ENCODE data around the gene CBL.
A peak's percentile ranks its signal among the peaks of the same experiment; 100 is the strongest.
"Not testable (repeated sequence)": the region's sequence is repeated elsewhere in the genome, so short reads cannot be mapped to it uniquely, and the experiment has no call there.

Gene CBL

DNA sequence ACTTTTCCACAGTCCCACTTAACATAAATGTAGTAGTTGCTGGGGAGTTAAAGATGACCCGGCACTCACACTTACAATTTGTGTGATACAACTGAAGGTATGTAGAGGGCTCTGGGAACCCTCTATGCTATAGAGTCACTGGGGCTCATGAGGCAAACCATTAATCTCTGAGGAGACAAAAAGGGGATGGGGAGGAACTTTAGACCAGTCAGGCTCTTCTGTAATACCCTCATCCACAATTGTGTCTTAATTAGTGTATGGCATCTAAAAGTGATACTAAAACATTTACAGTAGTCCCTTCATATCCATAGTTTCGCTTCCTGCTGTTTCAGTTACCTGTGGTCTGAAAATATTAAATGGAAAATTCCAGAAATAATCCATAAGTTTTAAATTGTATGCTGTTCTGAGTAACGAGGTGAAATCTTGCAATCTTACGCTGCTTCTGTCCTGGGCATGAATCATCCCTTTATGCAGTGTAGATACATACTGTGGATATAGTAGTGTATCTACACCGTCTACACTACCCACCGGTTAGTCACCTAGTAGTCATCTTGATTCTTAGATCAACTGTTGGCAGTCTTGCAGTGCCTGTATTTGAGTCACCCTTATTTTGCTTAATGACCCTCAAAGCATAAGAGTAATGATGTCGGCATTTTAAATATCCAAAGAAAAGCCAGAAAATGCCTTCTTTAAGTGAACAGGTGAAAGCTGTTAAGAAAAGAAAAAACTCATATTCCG, 12.2 kb downstream of the CBL start:
- peak; percentile 50 for DNase-seq (ENCODE audit: low read depth)

DNA sequence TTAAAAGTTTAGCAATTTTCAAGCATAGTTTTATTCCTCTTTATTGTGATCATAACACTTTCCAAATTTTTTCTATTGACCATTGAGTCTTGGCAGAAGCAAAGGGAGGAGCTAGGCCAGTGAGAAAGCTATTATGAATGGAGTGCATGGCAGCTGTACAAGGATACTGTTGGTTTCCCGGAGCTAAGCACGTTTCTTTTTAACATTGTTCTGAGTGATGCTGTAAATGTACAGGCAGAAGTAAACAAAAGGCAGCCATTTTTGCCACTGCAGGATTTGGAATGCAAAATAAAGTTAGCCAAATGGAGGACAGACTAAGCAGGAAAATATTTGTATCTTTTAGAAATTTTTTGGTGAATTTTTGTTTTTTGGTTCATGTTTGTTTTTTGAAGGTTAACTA, 16.2 kb downstream of the CBL start:
- no peak for DNase-seq (ENCODE audit: low read depth)

DNA sequence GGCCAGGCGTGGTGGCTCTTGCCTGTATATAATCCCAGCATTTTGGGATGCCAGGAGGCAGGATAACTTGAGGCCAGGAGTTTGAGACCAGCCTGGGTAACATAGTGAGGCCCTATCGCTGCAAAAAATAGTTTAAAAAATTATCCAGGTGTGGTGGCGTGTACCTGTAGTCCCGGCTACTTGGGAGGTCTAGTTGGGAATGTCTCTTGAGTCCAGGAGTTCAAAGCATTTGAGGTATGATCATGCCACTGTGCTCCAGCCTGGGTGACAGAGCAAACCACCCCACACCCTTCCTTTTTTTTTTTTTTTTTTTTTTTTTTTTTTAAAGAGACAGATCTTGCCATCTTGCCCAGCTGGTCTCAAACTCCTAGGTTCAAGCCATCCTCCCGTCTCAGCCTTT, 16.8 kb downstream of the CBL start:
- DNase-seq (ENCODE audit: low read depth), result no peak

DNA sequence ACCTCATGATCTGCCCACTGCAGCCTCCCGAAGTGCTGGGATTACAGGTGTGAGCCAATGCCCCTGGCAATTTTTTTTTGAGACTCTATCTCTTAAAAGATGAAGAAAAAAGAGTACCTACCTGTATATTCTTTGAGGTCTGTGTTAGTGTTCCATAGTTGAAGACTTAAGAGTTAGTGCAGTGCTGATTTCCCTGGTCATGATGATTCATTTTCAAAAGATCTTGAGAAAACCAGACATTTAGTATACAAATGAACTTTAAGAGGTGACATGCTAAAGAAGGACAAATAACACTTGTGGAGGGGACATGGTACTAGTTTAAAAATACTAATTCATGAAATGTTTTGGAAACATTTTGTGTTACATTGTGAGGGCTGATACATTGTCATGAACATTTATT, 17.7 kb downstream of the CBL start:
- DNase-seq (ENCODE audit: low read depth), result no peak

DNA sequence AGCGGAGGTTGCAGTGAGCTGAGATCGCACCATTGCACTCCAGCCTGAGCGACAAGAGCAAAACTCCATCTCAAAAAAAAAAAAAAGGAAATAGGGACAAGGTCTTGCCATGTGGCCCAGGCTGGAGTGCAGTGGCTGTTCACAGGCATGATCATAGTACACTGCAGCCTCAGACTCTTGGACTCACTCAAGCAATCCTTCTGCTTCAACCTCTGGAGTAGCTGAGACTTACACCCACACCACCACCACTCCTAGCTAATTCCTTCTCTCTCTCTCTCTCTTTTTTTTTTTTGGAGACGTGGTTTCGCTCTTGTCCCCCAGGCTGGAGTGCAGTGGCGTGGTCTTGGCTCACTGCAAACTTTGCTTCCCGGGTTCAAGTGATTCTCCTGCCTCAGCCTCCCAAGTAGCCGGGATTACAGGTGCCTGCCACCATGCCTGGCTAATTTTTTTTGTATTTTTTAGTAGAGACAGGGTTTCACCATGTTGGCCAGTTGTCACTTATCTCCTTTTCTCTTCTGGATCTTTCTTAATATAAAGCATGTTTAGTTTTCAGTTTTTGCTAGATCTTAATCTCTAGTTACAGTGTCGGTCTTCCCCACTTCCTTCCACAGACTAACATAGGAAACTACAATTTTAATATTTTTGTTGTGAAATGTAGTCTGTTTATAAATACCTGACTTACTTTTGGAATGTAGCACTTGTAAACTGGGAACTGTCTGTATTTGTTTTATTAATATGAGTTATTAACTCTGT, 22.6 kb downstream of the CBL start:
- DNase-seq (ENCODE audit: low read depth), result not testable (repeated sequence)

DNA sequence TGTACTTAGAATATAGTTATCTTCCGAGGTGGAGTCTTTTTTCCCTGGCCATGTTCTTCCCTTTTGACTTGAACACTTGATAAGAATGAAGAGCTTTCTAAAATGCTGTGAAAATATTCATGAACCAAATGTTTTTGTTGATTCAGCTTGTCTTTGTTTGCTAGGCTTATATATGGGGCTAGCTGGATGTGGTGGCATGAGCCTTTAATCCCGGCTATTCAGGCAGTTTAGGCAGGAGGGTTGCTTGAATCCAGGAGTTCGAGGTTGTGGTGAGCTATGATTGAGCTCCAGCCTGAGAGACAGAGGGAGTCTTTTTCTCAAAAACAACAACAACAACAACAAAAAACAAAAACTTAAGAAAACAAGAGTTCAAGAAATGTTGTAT, 23.1 kb downstream of the CBL start:
- no peak for DNase-seq (ENCODE audit: low read depth)

DNA sequence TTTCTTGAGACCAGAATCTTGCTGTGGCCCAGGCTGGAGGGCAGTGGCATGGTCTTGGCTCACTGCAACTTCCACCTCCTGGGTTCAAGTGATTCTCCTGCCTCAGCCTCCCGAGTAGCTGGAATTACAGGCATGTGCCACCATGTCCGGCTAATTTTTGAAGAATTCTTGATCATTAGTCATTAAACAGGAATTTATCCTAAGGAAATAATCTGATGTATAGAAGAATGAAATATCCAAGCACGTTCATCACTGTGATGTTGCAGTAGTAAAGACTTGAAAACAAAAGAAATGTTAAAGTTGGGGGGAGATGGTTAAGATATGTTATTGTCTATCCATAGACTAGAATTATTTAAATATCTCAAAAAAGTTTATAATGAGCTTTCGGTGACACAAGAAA, 23.6 kb downstream of the CBL start:
- DNase-seq (ENCODE audit: low read depth), result no peak

DNA sequence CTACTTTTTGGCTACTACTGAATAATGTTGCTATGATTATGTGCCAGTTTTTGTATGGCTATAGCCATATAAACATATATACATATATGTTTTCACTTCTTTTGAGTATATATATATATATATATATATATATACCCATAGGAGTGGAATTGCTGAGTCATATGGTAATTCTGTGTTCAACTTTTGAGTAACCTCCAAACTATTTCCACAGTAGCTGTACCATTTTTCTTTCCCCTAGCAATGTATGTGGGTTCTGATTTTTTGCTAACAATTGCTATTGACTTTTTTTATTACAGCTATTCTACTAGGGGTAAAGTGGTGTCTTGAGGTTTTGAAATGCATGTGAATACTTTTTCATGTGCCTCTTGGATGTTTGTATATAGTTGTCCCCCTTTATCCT, 30.4 kb downstream of the CBL start:
- DNase-seq (ENCODE audit: low read depth), result no peak

DNA sequence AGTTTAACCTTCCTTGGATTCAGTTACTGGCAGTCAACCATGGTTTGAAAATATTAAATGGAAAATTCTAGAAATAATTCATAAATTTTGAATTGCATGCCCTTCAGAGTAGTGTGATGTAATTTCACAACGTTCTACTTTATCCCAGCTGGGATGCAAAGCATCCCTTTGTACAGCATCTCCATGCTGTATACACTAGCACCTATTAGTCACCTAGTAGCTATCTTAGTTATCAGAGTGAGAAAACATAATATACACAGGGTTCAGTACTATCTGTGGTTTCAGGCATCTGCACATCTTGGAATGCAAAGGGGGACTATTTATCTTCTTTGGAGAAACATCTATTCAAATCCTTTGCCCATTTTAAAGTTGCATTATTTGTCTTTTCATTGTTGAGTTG, 30.8 kb downstream of the CBL start:
- no peak for DNase-seq (ENCODE audit: low read depth)

DNA sequence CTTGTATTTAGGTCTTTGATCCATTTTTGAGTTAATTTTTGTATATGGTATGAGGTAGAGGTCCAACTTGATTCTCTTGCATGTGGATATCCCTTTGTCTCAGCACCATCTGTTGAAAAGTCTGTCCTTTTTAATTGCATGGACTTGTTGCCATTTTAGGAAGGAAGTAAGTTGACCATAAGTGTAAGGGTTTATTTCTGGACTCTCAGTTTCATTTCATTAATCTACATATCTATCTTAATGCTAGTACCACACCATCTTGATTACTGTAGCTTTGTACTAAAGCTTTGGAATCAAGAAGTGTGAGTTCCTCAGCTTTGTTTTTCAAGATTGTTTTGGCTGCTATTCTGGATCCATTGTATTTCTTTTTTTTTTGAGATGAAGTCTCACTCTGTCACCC, 31.4 kb downstream of the CBL start:
- no peak for DNase-seq (ENCODE audit: low read depth)

DNA sequence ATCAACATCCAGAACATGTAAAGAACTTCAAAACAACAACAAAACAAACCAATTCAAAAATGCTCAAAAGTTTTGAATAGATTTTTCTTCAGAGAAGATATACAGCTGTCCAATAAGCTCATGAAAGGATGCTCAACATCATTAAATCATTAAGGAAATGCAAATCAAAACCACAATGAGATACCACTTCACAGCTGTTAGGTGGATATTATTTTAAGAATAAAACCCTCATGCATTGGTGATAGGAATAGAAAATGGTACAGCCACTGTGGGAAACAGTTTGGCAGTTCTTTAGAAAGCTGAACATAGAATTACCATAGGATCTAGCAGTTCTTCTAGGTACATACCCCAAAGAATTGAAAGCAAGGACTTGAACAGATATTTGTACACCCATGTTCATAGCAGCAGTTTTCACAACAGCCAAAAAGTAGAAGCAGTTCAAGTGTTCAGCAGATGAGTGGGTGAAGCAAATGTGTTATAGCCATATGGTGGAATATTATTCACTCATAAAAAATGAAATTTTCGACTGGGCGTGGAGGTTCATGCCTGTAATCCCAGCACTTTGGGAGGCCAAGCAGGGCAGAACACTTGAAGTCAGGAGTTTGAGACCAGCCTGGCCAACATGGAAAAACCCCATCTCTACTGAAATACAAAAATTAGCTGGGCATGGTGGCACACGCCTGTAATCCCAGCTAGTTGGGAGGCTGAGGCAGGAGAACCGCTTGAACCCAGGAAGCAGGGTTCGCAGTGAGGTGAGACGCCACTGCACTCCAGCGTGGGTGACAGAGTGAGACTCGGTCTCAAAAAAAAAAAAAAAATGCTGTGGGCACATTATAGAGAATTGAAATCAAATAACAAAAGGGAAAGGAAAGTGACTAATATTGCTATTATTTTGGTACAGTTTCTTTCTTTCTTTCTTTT, 42.9 kb downstream of the CBL start:
- no peak for DNase-seq (ENCODE audit: low read depth)

DNA sequence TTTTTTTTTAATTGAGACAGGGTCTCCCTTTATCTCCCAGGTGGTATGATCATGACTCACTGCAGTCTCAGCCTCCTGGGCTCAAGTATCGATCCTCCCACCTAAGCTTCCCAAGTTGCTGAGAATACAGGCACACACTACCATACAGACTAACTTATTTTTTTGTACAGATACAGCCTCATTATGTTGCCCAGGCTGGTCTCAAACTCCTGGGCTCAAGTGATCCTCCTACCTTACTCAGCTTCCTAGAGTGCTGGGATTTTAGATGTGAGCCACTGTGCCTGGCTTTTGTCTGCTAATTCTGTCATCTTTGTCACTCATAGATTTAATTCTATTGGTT, 43.5 kb downstream of the CBL start:
- no peak for DNase-seq (ENCODE audit: low read depth)

DNA sequence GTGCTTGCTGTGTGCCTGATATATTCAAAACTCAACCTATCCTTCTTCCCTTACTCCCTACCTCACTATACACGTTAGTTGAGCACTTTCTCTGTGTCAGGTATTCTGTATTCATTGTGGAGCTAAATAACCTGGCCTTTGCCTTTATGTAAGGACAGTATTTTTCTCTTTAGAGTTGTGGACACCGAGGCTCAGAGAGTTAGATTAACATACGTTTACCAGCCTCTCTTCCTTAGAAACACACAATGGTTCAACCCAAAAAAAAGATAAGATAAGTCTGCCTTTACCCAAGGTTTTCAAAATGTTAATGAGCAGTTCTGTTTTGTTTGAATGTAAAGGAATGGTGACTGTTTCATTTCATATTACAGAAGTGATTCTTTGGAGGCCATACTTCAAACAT, 45.0 kb downstream of the CBL start:
- no peak for DNase-seq (ENCODE audit: low read depth)

DNA sequence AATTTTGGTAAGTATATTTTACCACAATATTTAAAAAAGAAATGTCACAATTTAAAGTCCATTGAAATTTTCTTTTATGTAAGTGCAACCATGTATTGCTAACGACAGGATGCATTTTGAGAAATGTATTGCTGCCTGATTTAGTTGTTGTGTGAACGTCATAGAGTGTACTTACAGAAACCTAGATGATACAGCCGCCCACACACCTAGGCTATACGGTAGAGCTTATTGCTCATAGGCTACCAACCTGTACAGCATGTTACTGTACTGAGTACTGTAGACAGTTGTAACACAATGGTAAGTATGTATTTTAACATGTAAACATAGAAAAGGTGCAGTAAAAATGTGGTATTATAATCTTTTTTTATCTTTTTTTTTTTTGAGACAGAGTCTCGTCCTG, 48.1 kb downstream of the CBL start:
- no peak for DNase-seq (ENCODE audit: low read depth)

DNA sequence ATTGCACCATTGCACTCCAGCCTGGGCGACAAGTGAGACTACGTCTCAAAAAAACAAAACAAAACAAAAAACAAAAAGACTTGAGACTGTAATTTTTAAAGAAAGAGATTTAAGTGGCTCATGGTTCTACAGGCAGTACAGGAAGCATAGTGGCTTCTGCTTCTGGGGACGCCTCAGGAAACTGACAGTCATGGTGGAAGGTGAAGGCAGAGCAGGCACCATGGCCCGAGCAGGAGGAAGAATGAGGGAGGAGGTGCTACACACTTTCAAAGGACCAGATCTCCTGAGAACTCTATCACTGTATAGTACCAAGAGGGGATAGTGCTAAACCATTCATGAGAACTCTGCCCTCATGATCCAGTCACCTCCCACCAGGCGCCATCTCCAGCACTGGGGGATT, 52.0 kb downstream of the CBL start:
- no peak for DNase-seq (ENCODE audit: low read depth)

DNA sequence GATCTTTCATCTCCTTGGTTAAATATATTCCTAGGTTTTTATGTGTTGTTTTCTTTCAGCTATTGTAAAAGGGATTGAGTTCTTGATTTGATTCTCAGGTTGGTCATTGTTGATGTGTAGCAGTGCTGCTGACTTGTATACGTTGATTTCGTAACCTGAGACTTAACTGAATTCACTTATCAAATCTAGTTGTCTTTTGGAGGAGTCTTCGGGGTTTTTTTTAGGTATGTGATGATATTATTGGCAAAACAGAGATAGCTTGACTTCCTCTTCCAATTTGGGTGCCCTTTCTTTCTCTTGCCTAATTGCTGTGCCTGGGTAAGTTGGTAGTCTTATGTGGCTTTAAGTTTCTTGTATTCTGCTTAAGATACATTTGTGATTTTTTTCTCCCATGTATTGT, 52.8 kb downstream of the CBL start:
- DNase-seq (ENCODE audit: low read depth), result no peak

DNA sequence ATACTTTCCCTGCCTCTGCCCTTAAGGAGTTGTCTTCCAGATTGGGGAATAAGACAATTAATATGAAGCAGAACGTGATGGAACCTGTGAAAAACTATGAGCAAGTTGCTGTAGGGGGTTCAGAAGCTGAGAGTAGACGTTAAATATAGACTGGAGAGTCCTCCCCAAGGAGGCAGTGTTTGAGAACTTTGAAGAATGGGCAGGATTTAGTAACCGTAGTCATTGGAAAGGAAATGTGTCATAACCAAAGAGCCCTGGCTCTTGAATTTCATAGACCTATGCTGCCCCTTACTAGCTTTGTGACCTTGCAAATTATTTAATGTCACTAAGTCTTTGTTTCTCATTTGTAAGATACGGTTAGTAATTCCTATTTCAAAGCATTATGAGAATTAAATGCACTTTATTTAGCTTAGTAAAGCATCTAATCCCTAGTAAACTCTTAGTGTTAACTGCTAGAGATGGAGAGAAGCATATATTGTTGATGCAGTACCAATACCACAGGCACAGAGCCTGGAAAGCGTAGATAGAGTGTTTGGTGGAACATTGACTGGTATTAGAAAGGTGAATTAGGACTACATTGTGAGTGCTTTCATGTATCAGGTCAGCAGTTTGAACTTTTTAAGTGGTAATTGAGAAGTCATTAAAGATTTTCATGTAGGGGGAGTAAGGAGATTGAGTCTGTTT, 56.7 kb downstream of the CBL start:
- no peak for DNase-seq (ENCODE audit: low read depth)

DNA sequence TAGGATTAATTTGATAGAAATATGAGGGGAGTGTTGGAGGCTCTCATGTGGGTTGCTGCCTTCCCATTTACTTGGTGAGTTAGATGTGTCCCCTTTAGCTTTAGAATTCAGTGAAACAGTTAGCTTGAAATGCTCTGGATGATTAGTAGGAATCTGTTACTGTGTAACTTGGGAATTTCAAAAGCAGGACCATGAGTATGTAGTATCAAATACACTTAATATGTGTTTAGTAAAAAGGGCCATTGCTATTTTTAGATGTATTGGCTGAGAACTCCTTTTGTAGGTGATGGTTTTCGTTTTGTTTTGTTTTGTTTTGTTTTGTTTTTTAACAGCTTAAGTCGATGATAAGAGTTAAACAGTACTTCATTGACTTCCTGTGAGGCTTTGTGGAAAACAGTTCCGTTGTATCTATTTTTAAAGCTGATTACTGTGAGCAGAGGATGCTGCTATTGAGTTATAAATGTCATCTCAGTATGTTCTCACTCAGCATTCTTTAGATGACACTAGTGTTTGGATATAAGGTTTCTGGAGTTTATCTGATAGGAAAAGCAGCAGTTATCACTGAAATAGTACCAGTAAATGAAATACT, 57.3 kb downstream of the CBL start:
- DNase-seq (ENCODE audit: low read depth), result no peak

DNA sequence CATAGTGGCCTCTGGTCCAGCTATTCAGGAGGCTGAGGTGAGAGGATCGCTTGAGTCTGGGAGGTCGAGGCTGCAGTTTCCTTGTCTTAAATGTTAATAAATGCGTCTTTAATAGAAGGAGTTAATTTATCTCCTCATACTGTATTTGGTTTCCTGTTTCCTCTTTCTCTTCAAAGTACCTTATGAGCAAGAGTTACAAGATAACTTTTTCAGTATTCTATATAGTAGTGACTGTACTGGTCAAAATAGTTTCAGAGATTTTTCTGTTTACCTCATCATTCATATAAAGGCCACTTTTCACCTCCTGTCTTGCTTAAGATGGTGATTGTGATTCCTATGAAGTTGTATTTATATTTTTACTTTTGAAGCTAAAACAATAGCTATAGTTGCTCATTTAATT, 59.9 kb downstream of the CBL start:
- DNase-seq (ENCODE audit: low read depth), result no peak

DNA sequence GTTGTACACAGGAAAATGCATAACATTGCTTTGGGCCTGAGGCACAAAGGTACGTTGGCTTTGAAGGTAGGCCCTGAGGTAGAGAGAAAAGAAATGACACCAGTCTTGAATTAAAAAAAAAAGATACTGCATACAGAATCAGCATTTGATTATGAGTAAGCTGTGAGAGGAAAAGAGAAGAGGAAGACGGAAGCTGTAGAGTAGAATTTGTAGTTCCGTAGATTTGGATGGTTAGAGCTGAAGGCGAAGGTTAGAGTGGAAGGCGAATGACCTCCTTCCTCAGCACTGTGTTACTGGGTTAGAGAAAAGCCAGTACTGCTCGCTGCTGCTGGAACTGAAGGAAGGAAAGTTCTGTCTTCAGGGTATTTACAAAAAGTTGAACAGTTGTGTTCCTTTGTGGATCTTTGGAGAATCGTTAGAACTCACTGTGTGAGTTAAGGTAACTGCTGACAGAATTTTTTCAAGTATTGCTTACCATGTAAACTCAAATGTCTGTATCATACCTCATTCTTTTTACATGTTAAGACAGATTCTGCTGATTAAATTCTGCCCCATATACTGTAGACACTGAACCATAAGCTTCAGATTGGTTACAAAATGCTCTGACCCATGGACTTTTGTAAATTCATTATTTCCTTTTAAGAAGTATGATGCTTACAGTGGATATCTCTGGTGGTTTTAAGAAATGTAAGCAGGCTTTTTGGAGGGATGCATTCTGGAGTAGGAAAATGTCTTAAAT, 60.5 kb downstream of the CBL start:
- no peak for DNase-seq (ENCODE audit: low read depth)

DNA sequence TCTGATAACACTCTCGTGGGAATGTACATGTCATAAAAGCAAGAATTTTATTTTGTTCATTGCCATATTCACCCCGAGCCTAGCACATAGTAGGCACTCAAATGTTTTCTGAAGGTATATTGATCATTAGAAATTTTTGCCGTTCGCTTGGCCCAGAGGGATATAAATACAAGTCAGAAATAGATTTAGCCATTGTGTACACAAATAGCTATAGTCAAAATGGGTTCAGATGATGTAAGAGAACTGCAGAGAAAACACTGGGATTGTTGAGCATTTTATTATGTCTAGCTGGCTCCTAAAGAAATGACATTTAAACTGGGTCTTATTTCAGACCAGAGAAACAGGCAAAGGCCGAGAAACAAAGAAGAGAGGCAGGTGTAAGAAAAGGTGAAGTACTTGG, 61.5 kb downstream of the CBL start:
- no peak for DNase-seq (ENCODE audit: low read depth)

Measured in HS-27A (cell line).